Body of pancreas (tissue), 4 donors: ENCODE measurements around the gene C6orf15. TPM values are rescaled to one million over a fixed set of nuclear protein-coding genes. Genes with fewer than 3 reads are reported as not detected.

ENCODE experiments used
- ATAC-seq: fragments of 150-250 bp; one replicate; pipeline ENCODE4 v1.9.1; 2016
- DNase-seq, 4 donors: peaks; one replicate each; pipeline ENCODE4 v3.0.0-alpha.2; 2019
- H3K27ac ChIP-seq, 4 donors: fragments of 200-600 bp; sonication (generic); 1 replicate in 3 of 4; 2 replicates in 1 of 4; pipeline versions ENCODE4 v1.5.1 to v1.6.1; 2016 to 2019; ENCODE audit warnings: mild to moderate bottlenecking in 1 of 4, mixed read lengths in 1 of 4, moderate library complexity in 1 of 4
- H3K27me3 ChIP-seq, 2 donors: fragments of 200-600 bp; sonication (generic); one replicate each; pipeline ENCODE4 v1.6.0; 2016; ENCODE audit warnings: mild to moderate bottlenecking in 1 of 2
- H3K36me3 ChIP-seq, 2 donors: fragments of 200-600 bp; sonication (generic); replicated peaks in 1 of 2; 2 replicates each; pipeline ENCODE4 v1.5.1; 2016; ENCODE audit warnings: low read depth in 2 of 2; ENCODE audit not compliant: insufficient read depth in 1 of 2
- H3K4me1 ChIP-seq: fragments of 200-600 bp; sonication (generic); one replicate; pipeline ENCODE4 v1.6.0; 2016
- H3K4me3 ChIP-seq, 2 donors: fragments of 200-600 bp; sonication (generic); 1 replicate in 1 of 2; 2 replicates in 1 of 2; pipeline ENCODE4 v1.5.1; 2016 to 2019
- H3K9me3 ChIP-seq, 3 donors: fragments of 200-600 bp; sonication (generic); 1 replicate in 2 of 3; 2 replicates in 1 of 3; pipeline ENCODE4 v1.5.1; 2016
- POLR2A ChIP-seq, 3 donors: fragments of 450-650 bp; IDR thresholded peaks; one replicate each; pipeline ENCODE4 v1.6.1; 2016; ENCODE audit warnings: antibody characterized with exemption in 3 of 3, mild to moderate bottlenecking in 2 of 3
- WGBS, 2 donors: methylation state at CpG; one replicate each; pipeline ENCODE4 v1.1.5; 2017; 5-methylcytosine and 5-hydroxymethylcytosine counted together
- intact Hi-C: fragments of 100-400 bp; cut with DNase I; formaldehyde crosslinking; loops from one replicate; pipeline ENCODE4 v1.15.1; 2023
- total RNA-seq, 2 donors: library from RNA; depleted of rRNA; stranded (reverse); fragments of >200 nt; gene quantifications; one replicate each; pipeline ENCODE4 v1.1.0, GENCODE V29; 2016
- TF ChIP-seq, protein P1 (sequence below), 7 experiments: fragments of 450-650 bp in 4 of 7; fragments of 200-600 bp in 3 of 7; sonication (generic) in 3 of 7; IDR thresholded peaks; one replicate each; pipeline ENCODE4 v1.5.1; 2016 to 2019; ENCODE audit warnings: antibody characterized with exemption in 7 of 7

C6orf15 gene
- total RNA-seq, 2 donors from 2014 or later = not detected

DNA sequence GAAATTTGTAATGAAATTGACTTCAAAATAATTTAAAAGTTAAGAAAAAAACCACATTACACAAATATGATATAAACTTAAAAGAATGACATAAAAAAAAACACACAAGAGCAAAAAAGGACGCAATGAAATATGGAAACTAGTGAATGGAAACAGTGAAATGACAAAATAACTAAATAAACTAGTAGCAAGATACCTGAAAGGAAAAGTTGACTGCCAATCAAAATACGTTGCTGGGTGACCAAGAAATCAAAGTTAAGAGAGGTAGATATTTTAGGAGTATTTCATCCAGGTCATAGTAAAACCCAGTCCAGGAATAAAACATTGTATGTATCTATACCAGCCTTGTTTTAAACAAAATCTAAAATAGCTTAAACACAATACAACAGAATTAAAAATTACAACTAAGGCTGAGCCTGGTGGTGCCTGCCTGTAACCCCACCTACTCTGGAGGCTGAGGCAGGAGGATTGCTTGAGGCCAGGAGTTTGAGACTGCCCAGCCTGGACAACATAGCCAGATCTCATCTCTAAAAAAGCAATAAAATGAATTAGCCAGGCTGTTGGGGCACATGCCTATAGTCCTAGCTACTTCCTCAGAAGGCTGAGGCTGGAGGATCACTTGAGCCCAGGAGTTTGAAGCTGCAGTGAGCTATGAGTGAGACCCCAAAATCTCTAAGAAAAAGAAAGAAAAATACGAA is 22.0 kb downstream of the C6orf15 start:
- TF ChIP-seq, protein P1, sequence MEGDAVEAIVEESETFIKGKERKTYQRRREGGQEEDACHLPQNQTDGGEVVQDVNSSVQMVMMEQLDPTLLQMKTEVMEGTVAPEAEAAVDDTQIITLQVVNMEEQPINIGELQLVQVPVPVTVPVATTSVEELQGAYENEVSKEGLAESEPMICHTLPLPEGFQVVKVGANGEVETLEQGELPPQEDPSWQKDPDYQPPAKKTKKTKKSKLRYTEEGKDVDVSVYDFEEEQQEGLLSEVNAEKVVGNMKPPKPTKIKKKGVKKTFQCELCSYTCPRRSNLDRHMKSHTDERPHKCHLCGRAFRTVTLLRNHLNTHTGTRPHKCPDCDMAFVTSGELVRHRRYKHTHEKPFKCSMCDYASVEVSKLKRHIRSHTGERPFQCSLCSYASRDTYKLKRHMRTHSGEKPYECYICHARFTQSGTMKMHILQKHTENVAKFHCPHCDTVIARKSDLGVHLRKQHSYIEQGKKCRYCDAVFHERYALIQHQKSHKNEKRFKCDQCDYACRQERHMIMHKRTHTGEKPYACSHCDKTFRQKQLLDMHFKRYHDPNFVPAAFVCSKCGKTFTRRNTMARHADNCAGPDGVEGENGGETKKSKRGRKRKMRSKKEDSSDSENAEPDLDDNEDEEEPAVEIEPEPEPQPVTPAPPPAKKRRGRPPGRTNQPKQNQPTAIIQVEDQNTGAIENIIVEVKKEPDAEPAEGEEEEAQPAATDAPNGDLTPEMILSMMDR (IDR thresholded peaks at IDR 0.05) = no peak
- TF ChIP-seq POLR2A (IDR thresholded peaks at IDR 0.05) = no peak
- no peaks in the 10 kb centered on the region for H3K27me3 ChIP-seq
- no peak overlapping the region for H3K27ac ChIP-seq
- no peak for ATAC-seq
- no peaks in the 10 kb centered on the region for H3K36me3 ChIP-seq
- peaks cover 22% of the 10 kb centered on the region for H3K4me1 ChIP-seq
- intact Hi-C loops = no loop called here
- no peak overlapping the region for H3K4me3 ChIP-seq
- no peak for DNase-seq
- no peaks in the 10 kb centered on the region for H3K9me3 ChIP-seq
- WGBS, 2 donors = 83% methylated on average over 3 of the region's 3 CpGs

DNA sequence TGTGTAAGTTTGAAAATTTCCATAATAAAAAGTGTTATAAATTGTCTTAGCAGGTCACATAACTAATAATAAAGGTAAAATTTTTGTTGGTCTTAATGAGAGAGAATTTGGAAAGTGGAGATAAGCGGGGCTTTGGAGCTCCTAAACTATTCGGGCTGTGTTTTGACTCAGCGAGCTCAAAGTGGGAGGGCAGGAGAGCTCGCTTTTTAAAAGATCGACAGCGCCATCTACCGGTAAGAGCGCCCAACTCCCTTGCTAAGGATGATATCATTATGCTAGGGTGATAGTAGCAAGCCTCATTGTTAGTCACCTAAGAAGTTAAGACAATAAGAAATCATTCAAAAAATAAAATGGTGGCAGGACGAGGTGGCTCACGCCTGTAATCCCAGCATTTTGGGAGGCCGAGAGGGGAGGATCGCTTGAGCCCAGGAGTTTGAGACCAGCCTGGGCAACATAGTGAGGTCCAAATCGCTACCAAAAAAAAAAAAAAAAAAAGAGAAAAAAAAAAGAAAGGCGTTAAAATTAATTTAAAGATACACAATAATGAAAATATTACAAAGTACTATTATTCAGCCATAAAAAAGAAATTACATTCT is 24.8 kb downstream of the C6orf15 start:
- peak; percentile 84 to 90 (median 88) for DNase-seq
- intact Hi-C loops = no loop called here
- H3K27ac ChIP-seq = no peak overlapping the region
- H3K27me3 ChIP-seq = no peaks in the 10 kb centered on the region
- H3K36me3 ChIP-seq = no peaks in the 10 kb centered on the region
- WGBS, 2 donors = 7 to 11% methylated on average over 14 of the region's 14 CpGs
- peak; percentile 96 for ATAC-seq
- H3K4me1 ChIP-seq = peaks cover 8% of the 10 kb centered on the region
- no peak overlapping the region for H3K4me3 ChIP-seq
- H3K9me3 ChIP-seq = no peaks in the 10 kb centered on the region
- no peak for TF ChIP-seq POLR2A (IDR thresholded peaks at IDR 0.05)
- TF ChIP-seq, protein P1 (IDR thresholded peaks at IDR 0.05) = peak; percentile 61 to 85 (median 78)

DNA sequence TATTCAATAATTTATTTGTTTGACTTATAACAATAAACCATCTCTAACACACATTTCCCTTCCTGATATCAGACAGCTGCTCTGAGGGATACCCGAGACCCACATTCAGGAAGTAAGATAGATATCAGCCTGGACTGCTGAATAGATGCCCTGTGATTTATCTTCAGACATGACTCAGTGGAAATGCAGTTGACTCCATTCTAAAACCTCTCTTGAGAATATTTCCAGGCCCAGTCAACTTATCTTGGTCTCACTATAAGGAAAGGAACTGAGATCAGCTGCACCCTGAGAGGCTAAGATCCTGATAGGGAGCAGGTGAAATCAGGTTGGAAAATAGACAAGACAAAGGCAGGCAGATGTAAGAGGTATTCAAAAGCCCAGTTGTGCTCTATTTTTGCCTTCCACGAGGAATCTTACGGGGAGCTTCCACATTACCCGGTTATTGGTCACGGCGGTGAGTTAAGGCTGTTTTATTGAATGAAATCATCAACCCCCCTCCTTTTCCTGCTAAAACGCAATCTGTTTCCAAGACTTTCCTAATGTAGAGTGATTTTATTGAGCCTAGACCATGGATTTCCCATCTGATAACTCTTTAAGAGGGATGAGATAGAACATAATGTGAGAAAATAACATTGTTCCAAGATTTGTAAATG is 25.5 kb downstream of the C6orf15 start:
- no peak overlapping the region for H3K27ac ChIP-seq
- no peak for TF ChIP-seq POLR2A (IDR thresholded peaks at IDR 0.05)
- TF ChIP-seq, protein P1 (IDR thresholded peaks at IDR 0.05) = no peak
- H3K4me1 ChIP-seq = peaks cover 8% of the 10 kb centered on the region
- ATAC-seq = no peak
- no peak overlapping the region for H3K4me3 ChIP-seq
- DNase-seq = no peak
- intact Hi-C loops = no loop called here
- no peaks in the 10 kb centered on the region for H3K9me3 ChIP-seq
- H3K27me3 ChIP-seq = no peaks in the 10 kb centered on the region
- H3K36me3 ChIP-seq = no peaks in the 10 kb centered on the region
- 26 to 37% methylated on average over 7 of the region's 7 CpGs for WGBS, 2 donors

DNA sequence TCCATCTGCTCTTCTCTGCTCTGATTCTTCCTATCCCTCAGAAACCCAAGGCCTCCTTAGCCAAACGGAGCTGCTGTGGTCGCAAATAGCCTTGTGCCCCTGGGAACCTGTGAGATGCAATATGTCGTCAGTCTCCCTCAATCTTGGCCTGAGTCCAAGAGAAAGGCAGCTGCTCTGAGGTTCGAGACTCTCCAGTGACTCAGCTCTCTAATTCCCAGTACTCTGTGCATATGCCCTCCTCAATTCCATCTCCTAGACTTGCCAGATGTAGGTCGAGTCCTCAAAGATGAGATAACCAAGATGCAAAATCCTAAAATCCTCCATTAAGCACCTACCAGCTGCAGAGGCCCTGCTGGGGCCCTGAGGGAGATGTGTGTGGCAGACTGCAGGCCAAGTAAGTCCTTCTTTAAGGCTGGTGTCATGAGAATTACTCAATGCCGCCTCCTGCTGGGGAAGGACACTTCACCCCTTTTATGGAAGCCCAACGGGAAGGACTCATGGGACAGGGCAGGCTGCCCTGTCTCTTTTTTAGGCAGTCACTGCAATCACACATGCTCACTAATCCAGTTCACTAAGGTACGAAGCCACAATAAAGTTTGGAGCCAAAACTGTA is 28.5 kb downstream of the C6orf15 start:
- intact Hi-C loops = no loop called here
- no peaks in the 10 kb centered on the region for H3K36me3 ChIP-seq
- ATAC-seq = no peak
- WGBS, 2 donors = 43 to 62% methylated on average over 8 of the region's 8 CpGs
- no peak overlapping the region for H3K4me3 ChIP-seq
- TF ChIP-seq, protein P1 (IDR thresholded peaks at IDR 0.05) = peak in 3 of 7 experiments; percentile 10 to 19 (median 19)
- TF ChIP-seq POLR2A (IDR thresholded peaks at IDR 0.05) = no peak
- H3K4me1 ChIP-seq = peaks cover 8% of the 10 kb centered on the region
- peak in 3 of 4 donors; percentile 34 to 49 (median 40) for DNase-seq
- H3K9me3 ChIP-seq = no peaks in the 10 kb centered on the region
- H3K27ac ChIP-seq = no peak overlapping the region
- no peaks in the 10 kb centered on the region for H3K27me3 ChIP-seq
